ENCODE results near the gene CIDEB.

The CIDEB gene

DNA sequence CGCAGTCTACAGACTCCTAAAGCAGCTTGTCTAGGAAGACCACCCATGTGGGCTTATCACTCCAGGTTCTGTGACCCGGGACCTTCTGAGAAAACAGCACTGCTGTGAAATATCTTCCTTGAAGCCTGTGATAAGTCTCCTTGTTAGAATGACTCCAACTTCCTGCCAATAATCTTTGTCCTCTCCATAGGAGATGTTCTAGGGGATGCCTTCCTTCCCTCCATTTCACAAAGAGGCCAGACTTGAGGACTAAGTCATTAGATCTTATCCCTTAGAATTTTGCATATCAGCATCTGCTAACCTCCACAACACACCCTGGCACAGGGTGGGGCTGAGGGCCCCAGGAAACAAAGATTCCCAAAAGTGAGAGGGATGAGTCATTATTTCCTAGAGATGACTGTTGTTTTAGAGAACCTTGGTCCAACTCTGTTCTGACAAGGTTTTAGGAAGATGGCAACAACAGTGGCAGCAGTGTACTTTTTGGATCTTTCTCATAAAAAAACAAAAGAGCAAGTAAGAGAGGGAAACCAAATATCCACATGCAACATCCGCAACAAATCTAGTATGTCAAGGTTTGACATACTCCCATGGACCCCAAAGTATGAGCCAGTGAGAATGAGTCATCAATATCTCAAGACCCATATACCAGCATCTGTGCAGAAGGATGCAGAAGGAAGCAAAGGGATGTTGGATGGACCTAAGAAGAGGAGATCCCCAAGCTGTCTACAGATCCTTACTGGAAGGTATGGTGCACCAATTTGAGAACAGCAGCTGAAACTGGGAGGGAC is 9.6 kb upstream of the CIDEB start:
- H3K4me3 ChIP-seq (ENCODE audit: low read depth, low read length) = no peak overlapping the region
- DNase-seq (ENCODE audit: low read depth) = no peak
- no peak for TF ChIP-seq CTCF (IDR thresholded peaks at IDR 0.05; ENCODE audit: control insufficient read depth, extremely low read depth, insufficient read depth)

DNA sequence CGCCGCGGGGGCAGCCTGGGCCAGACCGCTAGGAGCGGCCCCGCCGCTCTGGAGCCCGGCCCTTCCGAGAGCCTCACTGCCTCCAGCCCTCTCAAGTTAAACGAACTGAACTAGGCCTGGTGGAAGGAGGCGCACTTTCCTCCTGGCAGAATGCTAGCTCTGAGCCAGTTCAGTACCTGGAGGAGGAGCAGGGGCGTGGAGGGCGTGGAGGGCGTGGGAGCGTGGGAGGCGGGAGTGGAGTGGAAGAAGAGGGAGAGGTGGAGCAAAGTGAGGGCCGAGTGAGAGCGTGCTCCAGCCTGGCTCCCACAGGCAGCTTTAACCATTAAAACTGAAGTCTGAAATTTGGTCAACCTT is 8.8 kb upstream of the CIDEB start:
- no peak for DNase-seq (ENCODE audit: low read depth)
- H3K4me3 ChIP-seq (ENCODE audit: low read depth, low read length) = no peak overlapping the region
- no peak for TF ChIP-seq CTCF (IDR thresholded peaks at IDR 0.05; ENCODE audit: control insufficient read depth, extremely low read depth, insufficient read depth)

GRCh38 chr14:24315807-24316596 is 8.2 kb upstream of the CIDEB start:
- DNase-seq (ENCODE audit: low read depth) = no peak
- TF ChIP-seq CTCF (IDR thresholded peaks at IDR 0.05; ENCODE audit: control insufficient read depth, extremely low read depth, insufficient read depth) = no peak
- H3K4me3 ChIP-seq (ENCODE audit: low read depth, low read length) = no peak overlapping the region

GRCh38 chr14:24315243-24315806 is 7.5 kb upstream of the CIDEB start:
- no peak for DNase-seq (ENCODE audit: low read depth)
- TF ChIP-seq CTCF (IDR thresholded peaks at IDR 0.05; ENCODE audit: control insufficient read depth, extremely low read depth, insufficient read depth) = no peak
- H3K4me3 ChIP-seq (ENCODE audit: low read depth, low read length) = no peak overlapping the region

DNA sequence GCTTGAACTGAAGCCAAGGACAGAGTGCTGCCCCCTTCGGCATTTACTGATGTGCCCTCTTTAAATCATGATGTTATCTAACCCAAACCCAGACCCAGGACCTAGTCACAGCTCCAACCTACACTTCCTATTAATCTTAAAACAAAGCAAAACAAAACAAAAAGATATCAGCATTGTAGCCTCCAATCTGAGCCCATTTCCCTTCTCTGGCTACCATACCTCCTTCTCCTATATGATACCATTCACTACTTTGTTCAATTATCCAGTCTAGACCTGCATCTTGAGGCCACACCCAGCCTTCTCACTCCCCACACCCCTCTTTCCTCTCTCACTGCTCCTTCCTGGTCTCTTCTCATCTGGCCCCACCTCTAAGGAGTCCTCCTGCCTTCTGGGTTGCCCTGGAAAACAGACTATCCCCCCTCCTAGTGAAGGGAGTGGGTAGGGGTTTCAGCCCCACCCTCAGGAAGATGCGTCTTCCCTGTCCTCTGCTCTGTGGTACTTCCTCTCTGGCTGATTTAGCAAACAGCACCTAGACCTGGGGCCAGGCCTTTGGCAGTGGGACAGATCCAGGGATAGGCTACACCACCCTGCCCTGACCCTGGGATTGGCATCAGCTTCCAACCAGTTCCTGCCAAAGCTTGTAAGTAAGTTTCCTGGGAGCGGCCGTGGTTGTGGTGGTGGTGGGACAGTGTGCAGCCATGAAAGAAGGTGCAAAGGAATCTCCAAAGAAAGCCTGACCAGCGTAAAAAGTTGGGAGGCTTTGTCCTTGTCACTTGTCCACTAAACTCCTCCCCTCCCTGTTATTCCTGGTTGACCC is 6.8 kb upstream of the CIDEB start:
- no peak for TF ChIP-seq CTCF (IDR thresholded peaks at IDR 0.05; ENCODE audit: control insufficient read depth, extremely low read depth, insufficient read depth)
- no peak overlapping the region for H3K4me3 ChIP-seq (ENCODE audit: low read depth, low read length)
- DNase-seq (ENCODE audit: low read depth) = no peak

DNA sequence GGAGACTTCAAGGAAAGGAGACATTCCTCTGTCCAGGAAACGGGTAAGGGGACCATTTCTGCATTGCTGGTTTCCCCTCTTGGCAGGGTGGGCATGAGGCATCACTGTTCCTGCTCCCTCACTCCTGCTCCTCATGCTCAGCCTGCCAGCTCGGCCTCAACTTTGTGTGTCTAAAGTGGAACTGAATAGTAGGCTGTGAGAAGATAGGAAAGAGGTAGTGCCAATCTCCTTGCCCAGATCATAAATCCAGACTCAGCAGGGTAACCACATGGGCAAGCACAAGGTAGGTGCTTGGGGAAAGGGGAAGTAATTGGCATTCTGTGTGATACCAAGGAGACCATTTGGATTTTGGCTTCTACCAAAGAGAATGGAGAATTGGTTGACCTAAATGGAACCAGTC is 6.1 kb upstream of the CIDEB start:
- H3K4me3 ChIP-seq (ENCODE audit: low read depth, low read length) = no peak overlapping the region
- no peak for DNase-seq (ENCODE audit: low read depth)
- TF ChIP-seq CTCF (IDR thresholded peaks at IDR 0.05; ENCODE audit: control insufficient read depth, extremely low read depth, insufficient read depth) = no peak

Data from LNCaP clone FGC (cell line).